OCI-M2 (cell line): ENCODE measurements around the gene RPRD1A.
A peak's percentile ranks its signal among the peaks of the same experiment; 100 is the strongest.
"Not testable (repeated sequence)": the region's sequence is repeated elsewhere in the genome, so short reads cannot be mapped to it uniquely, and the experiment has no call there.

ENCODE experiments used
- DNase-seq: peaks from one replicate; lab custom pipeline; 2025; ENCODE audit not compliant: unreplicated experiment; lab: John Stamatoyannopoulos, UW

RPRD1A gene

GRCh38 chr18:35972197-35973000, 95.0 kb downstream of the RPRD1A start, which contains the start of gene RMP24:
RMP24 (plus strand) TSS chr18:35972679.
- peak; percentile 66 for DNase-seq

- no peak for DNase-seq
These were observed 95.6 kb downstream of the RPRD1A start for GRCh38 chr18:35971661-35972196.

GRCh38 chr18:35969676-35970075, 97.7 kb downstream of the RPRD1A start:
- no peak for DNase-seq

GRCh38 chr18:35968278-35968880, 99.0 kb downstream of the RPRD1A start:
- no peak for DNase-seq

- DNase-seq: not testable (repeated sequence)
These were observed 99.5 kb downstream of the RPRD1A start for GRCh38 chr18:35967866-35968265.

GRCh38 chr18:35964319-35964718, 103.0 kb downstream of the RPRD1A start:
- no peak for DNase-seq

GRCh38 chr18:35962320-35962719, 105.0 kb downstream of the RPRD1A start:
- no peak for DNase-seq

GRCh38 chr18:35956226-35956625, 111.1 kb downstream of the RPRD1A start:
- no peak for DNase-seq

- DNase-seq: no peak
These were observed 113.7 kb downstream of the RPRD1A start for GRCh38 chr18:35953688-35954087.

GRCh38 chr18:35950628-35950982, 116.8 kb downstream of the RPRD1A start:
- no peak for DNase-seq

- peak; percentile 4 for DNase-seq
These were observed 117.3 kb downstream of the RPRD1A start for GRCh38 chr18:35949903-35950627.

GRCh38 chr18:35949090-35949489, 118.3 kb downstream of the RPRD1A start:
- no peak for DNase-seq

- no peak for DNase-seq
These were observed 119.3 kb downstream of the RPRD1A start for GRCh38 chr18:35948080-35948479.

- no peak for DNase-seq
These were observed 124.7 kb downstream of the RPRD1A start for GRCh38 chr18:35942661-35943060.

- DNase-seq: no peak
These were observed 125.2 kb downstream of the RPRD1A start for GRCh38 chr18:35942133-35942532.

GRCh38 chr18:35941299-35941698, 126.1 kb downstream of the RPRD1A start:
- DNase-seq: no peak
